Measurements from ENCODE around the gene KIF13A. TPM values are rescaled to one million over a fixed set of nuclear protein-coding genes. Genes with fewer than 3 reads are reported as not detected.

Gene KIF13A
- total and polyA plus RNA-seq, 10 of the 15 experiments (the other 5 are each of a cell fraction or from before 2014, with no cell fraction given): 0.02 to 0.26 (median 0.13) TPM; not detected in 2

DNA sequence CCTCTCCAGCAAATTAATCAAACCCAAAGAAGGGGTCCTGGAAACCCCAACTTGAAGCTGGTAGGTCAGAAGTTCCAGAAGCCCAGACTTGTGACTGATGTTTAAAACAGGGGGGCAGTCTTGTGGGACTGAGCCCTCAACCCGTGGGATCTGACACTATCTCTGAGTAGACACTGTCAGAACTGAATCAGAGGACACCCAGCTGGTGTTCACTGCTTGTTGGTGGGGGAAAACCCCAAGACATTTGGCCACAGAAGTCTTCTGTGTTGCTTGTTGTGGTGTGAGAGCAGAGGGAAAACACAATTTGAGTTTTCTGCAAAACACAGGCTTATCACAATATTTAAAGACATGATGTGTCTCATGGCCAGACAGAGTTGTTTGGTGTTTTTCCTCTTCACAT is 29.9 kb downstream of the KIF13A start (continued):
- TF ChIP-seq BHLHE40 (IDR thresholded peaks at IDR 0.05; ENCODE audit: borderline replicate concordance in 1 of 2, low read depth in 2 of 2, low read length in 1 of 2): no peak
- TF ChIP-seq NFIC (IDR thresholded peaks at IDR 0.05; ENCODE audit: low read depth, low read length): no peak
- TF ChIP-seq, protein P1, sequence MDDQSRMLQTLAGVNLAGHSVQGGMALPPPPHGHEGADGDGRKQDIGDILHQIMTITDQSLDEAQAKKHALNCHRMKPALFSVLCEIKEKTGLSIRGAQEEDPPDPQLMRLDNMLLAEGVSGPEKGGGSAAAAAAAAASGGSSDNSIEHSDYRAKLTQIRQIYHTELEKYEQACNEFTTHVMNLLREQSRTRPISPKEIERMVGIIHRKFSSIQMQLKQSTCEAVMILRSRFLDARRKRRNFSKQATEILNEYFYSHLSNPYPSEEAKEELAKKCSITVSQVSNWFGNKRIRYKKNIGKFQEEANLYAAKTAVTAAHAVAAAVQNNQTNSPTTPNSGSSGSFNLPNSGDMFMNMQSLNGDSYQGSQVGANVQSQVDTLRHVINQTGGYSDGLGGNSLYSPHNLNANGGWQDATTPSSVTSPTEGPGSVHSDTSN (IDR thresholded peaks at IDR 0.05; ENCODE audit: insufficient replicate concordance, low read depth, low read length): no peak
- 0 out of 2 replicates have a peak, but pooled peaks have one; percentile 0 for TF ChIP-seq CREM (IDR thresholded peaks at IDR 0.05; ENCODE audit: low read depth)

DNA sequence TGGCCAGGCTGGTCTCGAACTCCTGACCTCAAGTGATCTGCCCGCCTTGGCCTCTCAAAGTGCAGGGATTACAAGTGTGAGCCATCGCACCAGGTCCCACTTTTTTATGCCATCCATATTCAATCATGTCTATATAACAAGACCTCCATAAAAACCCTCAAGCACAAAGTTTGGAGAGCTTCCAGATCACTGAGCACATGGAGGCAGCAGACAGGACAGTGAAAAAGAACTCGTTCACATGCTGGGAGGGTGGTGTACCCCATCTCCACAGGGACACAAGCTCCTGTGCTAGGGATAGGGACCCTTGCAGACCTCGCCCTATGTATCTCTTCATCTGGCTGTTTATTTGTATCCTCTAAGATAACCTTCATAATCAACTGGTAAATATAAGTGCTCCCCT is 30.3 kb downstream of the KIF13A start:
- in situ Hi-C loops (cut with MboI): no loop called here
- no TSS peak for BruUV-seq (replicated peaks)
- Histone ChIP-seq H3K27ac (ENCODE audit: control insufficient read depth, insufficient read depth) (no peak overlapping the region), H3K4me2 (ENCODE audit: control insufficient read depth, insufficient read depth) (no peak overlapping the region), H3K9me3 (replicated peaks; ENCODE audit: control insufficient read depth, insufficient read depth, low read length) (no peaks in the 10 kb centered on the region), H2AFZ (ENCODE audit: control insufficient read depth, low read depth, low read length) (no peak overlapping the region), H4K20me1 (ENCODE audit: control insufficient read depth, insufficient read depth) (no peaks in the 10 kb centered on the region), H3K4me1 (ENCODE audit: control insufficient read depth, insufficient read depth, low read length) (no peaks in the 10 kb centered on the region), H3K27me3 (replicated peaks in 1 of 2; ENCODE audit: control insufficient read depth in 2 of 2, insufficient read depth in 2 of 2, low read length in 1 of 2) (no peaks in the 10 kb centered on the region), H3K4me3 (no peak overlapping the region), H3K9ac (ENCODE audit: control insufficient read depth, insufficient read depth, low read length) (no peak overlapping the region), H3K79me2 (ENCODE audit: control insufficient read depth, insufficient read depth, low read length) (no peaks in the 10 kb centered on the region), H3K36me3 (ENCODE audit: control insufficient read depth in 2 of 2, insufficient read depth in 2 of 2, low read length in 1 of 2) (no peaks in the 10 kb centered on the region)
- TF ChIP-seq ZNF384 (IDR thresholded peaks at IDR 0.05; ENCODE audit: borderline replicate concordance, low read depth, low read length): no peak
- TF ChIP-seq, protein P2, sequence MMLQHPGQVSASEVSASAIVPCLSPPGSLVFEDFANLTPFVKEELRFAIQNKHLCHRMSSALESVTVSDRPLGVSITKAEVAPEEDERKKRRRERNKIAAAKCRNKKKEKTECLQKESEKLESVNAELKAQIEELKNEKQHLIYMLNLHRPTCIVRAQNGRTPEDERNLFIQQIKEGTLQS (IDR thresholded peaks at IDR 0.05; ENCODE audit: borderline replicate concordance, extremely low read depth, low read depth, low read length): no peak
- no peak for TF ChIP-seq SMC3 (IDR thresholded peaks at IDR 0.05; ENCODE audit: borderline replicate concordance, low read length)
- TF ChIP-seq KAT2A (conservative IDR thresholded peaks at IDR 0.05; ENCODE audit: control insufficient read depth, low read depth, low read length): no peak
- RAD21 ChIA-PET (ENCODE audit: unreplicated experiment): no interaction called here
- SMC1A ChIA-PET (ENCODE audit: uncharacterized antibody, unreplicated experiment): no interaction called here
- POLR2A ChIA-PET: no interaction called here
- no peak for FAIRE-seq
- 50% methylated on average over 5 of the region's 5 CpGs for WGBS (ENCODE audit: insufficient coverage, insufficient replicate concordance, low lambda C conversion rate, missing lambda C conversion rate)
- CTCF ChIA-PET: no interaction called here
- no peak for DNase-seq (ENCODE audit: low read depth, low spot score)
- intact Hi-C loops (cut with micrococcal nuclease; ENCODE audit: unreplicated experiment): no loop called here
- no peak for ATAC-seq

All from GM12878 (cell line).